Activated gamma-delta T cell (primary cell): ENCODE measurements around the gene MTA1.

ENCODE experiments used
- DNase-seq: peaks from one replicate; lab custom pipeline; 2025; lab: John Stamatoyannopoulos, UW

The MTA1 gene

DNA sequence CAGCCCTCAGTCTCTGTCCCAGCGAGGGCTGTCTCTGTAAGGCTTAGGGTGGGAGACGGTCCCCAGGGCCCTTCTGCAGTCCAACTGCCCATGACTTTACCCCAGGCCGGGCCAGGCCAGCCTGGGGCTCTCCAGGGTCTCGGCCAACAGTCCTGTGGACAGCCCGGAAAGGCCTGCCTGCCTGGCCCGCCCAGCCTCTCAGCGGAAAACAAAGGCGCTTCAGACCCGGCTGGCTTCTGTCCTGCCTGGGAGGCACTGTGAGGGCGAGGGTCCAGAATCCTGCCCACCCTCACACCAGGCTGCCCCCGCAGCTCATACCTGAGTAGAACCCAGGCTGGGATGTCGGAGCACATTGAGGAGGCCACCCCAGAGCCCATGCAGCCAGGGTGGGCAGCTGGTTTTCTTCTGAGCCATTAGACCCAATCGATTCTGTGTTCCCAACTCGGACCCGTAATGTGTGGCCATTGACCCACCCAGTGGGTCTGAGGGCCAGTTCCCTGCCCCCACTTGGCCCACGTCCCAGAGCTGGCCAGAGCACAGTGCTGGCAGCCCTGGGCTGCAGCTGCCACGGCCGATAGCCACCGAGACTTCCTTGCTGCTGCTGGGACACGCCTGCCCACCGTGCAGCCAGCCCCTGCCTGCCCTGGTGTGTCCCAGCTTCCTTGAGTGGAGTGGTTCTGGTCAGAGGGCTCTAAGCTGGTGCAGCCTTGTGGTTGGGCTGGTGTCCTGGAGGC is 56.6 kb downstream of the MTA1 start:
- DNase-seq, result no peak

- no peak for DNase-seq
Measured at GRCh38 chr14:105476831-105477659, 57.4 kb downstream of the MTA1 start.

- DNase-seq, result peak; percentile 64
Measured at GRCh38 chr14:105477660-105478397, 58.2 kb downstream of the MTA1 start.

DNA sequence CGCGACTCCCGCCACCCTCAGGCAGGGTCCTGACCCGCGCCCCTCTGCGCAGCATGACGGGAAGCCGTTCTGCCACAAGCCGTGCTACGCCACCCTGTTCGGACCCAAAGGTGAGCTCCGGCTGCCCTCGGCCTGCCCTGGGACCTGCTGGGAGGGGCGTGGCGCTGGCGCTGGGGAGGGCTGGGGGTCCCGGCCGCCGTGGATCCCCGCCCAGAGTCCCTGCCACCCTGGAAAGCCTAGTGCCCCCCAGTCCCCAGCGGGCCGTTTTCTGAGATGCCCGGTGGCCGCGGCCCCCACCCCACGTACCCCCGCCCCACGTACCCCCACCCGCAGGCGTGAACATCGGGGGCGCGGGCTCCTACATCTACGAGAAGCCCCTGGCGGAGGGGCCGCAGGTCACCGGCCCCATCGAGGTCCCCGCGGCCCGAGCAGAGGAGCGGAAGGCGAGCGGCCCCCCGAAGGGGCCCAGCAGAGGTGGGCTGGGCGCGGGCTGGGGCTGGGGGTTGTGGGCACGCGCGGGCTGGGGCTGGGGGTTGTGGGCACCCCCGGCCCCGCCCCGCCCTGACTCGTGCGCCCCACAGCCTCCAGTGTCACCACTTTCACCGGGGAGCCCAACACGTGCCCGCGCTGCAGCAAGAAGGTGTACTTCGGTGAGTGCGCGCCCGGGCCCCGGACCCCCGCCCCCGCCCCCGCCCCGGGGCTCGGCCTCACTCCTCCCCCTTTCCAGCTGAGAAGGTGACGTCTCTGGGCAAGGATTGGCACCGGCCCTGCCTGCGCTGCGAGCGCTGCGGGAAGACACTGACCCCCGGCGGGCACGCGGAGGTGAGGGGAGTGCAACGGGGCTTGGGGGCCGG is 59.0 kb downstream of the MTA1 start:
- peak; percentile 58 for DNase-seq

- no peak for DNase-seq
Measured at GRCh38 chr14:105479431-105480158, 60.0 kb downstream of the MTA1 start.

DNA sequence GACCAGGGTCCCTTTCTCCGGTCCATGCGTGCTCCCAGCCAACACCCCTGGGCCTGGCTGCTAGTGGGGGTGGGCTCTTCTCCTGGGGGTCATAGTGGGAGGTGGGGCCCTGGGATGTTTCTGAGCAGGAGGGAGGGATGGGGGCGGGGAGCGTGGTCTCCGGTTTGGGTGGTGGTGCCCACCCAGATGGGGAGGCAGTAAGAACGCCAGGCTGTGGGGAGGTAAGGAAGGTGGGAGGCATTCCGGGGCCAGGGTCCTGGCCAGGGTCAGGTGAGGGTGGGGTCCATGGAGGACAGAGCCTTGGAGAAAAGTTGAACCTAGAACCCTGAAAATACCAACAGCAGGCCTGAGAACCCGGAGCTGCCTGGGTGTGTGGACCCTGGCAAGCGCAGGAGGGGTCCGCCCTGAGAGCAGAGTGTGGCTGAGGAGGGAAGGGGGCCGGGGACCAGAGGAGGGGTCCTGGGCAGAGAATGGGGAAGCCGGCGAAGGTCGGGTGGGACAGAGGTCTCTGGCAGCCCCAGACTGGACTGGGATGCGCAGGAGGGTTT is 60.6 kb downstream of the MTA1 start:
- no peak for DNase-seq

- peak; percentile 64 for DNase-seq
Measured at GRCh38 chr14:105480807-105481801, 61.5 kb downstream of the MTA1 start.

DNA sequence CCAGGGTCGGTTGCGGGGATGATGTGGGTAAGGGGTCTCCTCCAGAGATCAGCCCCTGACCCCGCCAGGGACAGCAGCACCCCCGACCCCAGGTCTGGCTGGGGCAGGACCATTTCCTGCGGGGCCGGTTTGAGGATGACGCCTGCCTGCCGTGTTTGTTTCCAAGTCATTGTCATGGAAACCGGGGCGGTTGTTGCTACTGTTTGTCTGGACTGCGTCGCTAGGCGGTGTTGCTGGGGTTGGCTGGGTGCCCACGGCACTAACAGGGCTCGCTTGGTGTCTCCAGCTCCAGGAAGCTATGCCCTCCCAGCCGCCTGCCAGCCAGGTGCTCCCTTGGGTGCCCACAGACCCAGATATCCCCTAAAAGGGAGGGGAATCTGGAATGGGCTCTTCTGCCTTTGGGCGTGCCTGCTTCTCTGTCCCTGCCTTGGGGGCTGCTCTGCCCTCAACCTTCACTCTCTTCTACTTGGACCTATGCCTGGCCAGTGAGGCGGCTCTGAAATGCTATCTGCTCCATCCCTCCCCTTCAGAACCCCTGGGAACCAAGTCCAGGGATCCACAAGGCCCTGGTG is 62.3 kb downstream of the MTA1 start:
- peak; percentile 79 for DNase-seq

DNA sequence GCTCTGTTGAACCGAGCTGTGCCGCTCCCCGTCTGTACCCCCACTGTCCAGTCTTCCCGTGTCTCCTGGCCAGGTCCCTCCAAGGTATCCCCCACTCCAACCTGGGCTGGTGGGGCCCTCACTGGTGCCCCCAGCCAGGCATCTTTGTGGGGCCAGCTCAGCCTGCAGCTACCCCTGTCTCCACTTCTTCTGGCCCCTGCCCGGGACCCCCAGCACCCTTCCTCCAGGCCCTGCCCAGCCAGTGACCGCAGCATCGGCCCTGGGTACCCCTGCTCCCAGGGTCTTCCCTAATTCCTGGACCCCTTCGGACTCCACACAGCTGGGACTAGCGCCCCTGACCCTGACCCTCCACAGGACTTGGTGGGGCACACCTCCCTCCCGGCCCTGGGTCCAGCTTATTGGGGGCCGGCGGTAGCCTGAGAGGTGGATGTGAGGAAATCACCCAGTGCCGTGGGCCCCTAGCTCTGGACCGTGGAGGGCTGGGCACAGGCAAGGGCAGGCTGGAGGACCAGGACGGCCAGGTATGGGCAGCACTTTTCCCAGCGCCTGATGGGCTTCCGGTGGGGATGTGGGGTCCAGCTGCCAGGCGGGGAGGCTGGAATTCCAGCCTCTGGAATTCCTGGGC is 63.0 kb downstream of the MTA1 start:
- no peak for DNase-seq

- no peak for DNase-seq
Measured at GRCh38 chr14:105483300-105484068, 63.9 kb downstream of the MTA1 start.

GRCh38 chr14:105484069-105484996 is 64.7 kb downstream of the MTA1 start:
- DNase-seq, result no peak

- no peak for DNase-seq
Measured at GRCh38 chr14:105484997-105485393, 65.4 kb downstream of the MTA1 start.

GRCh38 chr14:105485739-105486162 is 66.1 kb downstream of the MTA1 start:
- peak; percentile 30 for DNase-seq

- DNase-seq, result no peak
Measured at GRCh38 chr14:105486163-105486973, 66.7 kb downstream of the MTA1 start, which contains the start of gene CRIP1. CRIP1 (plus strand) TSS chr14:105486886; CDS start chr14:105487260, 374 bp downstream.

DNA sequence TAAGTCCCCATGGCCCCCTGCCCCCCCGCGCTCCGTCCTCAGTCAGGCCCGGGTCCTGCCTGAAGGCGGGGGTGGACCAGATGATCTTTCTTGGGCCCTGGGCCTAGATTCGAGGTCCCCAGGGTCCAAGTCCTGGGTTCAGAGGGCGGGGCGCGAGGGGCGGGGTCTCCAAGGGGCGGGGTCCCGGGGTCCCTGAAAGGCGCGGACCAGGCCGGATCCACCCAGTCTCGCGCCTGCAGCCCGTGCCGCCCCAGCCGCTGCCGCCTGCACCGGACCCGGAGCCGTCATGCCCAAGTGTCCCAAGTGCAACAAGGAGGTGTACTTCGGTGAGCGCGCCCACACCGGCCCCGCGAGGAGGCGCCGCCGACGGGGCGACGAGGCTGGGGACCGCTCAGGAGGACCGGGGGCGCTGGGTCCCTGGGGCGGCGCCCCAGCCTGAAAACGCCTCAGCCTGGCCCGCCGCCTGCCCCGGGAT is 67.4 kb downstream of the MTA1 start:
- DNase-seq, result peak; percentile 58
